ENCODE data around the gene AAMP.

DNA sequence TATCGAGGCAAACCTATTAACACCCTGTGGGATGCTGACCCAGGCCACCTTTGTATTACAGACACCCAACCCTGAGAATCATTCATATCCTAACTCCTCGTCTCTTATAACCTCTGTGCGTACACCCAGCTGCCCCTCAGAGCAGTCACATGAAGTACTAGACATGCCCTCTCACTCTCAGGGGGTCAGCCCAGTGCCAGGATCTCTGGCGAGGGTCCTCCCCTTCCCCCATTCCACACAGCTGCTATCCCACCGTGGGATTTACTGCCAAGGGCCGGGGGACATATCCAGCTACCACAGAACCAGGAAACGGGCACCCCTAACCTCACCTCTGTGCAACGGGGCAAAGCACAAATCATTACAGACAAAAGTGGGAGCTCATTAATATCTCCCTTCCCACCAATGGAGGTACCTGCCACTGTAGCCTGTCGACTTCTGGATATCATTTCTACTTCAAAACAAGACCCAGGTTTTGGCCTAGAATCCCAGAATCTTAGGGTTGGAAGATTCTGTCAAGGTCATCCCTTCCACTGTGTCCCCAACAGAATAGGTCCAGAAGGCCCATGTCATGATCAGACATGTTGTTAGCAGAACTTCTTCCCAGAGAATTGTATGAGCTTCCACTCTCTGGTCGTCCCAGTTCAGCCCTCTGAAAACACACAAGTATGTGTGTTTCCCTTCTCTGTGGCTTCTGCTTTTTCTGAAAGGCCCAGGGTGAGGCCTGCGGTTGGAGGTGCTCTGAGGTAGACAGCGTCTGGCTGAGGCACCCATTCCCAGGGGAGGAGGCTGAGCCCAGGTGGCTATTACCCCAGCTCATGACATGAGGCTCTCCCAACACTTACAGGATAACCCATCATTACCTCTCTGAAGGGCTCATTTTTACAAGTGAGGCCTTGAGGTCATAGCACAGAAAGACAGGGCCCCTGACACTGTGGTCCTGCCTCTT is 20.7 kb upstream of the AAMP start:
- TF ChIP-seq, protein P1, sequence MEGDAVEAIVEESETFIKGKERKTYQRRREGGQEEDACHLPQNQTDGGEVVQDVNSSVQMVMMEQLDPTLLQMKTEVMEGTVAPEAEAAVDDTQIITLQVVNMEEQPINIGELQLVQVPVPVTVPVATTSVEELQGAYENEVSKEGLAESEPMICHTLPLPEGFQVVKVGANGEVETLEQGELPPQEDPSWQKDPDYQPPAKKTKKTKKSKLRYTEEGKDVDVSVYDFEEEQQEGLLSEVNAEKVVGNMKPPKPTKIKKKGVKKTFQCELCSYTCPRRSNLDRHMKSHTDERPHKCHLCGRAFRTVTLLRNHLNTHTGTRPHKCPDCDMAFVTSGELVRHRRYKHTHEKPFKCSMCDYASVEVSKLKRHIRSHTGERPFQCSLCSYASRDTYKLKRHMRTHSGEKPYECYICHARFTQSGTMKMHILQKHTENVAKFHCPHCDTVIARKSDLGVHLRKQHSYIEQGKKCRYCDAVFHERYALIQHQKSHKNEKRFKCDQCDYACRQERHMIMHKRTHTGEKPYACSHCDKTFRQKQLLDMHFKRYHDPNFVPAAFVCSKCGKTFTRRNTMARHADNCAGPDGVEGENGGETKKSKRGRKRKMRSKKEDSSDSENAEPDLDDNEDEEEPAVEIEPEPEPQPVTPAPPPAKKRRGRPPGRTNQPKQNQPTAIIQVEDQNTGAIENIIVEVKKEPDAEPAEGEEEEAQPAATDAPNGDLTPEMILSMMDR (IDR thresholded peaks at IDR 0.05), result no peak
- no peak for TF ChIP-seq POLR2A (IDR thresholded peaks at IDR 0.05)
- no peak for TF ChIP-seq POLR2AphosphoS5 (IDR thresholded peaks at IDR 0.05)

Data from gastroesophageal sphincter (tissue), 3 donors.